ENCODE measurements around the gene REEP3.
"Not testable (repeated sequence)": the region's sequence is repeated elsewhere in the genome, so short reads cannot be mapped to it uniquely, and the experiment has no call there.

The REEP3 gene

DNA sequence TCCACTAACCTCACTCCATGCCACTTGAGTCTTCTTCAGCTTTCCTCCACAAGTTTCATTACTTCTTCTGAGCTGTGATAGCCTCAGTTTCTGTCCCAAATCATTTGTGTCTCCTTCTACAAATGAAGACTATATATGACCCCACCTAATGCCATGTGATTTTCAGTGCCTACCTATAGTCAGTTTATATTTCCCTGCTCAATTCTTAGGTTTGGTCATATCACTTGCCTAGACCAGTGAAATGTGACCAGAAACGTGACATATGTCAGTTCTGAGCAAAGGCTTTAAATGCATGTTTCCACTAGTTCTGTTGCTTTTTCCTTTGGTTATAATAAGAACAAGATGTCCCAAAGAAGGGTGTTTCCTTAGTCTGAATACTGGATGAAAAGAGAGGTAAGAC lies 24.6 kb upstream of the REEP3 start:
- TF ChIP-seq, protein P1, sequence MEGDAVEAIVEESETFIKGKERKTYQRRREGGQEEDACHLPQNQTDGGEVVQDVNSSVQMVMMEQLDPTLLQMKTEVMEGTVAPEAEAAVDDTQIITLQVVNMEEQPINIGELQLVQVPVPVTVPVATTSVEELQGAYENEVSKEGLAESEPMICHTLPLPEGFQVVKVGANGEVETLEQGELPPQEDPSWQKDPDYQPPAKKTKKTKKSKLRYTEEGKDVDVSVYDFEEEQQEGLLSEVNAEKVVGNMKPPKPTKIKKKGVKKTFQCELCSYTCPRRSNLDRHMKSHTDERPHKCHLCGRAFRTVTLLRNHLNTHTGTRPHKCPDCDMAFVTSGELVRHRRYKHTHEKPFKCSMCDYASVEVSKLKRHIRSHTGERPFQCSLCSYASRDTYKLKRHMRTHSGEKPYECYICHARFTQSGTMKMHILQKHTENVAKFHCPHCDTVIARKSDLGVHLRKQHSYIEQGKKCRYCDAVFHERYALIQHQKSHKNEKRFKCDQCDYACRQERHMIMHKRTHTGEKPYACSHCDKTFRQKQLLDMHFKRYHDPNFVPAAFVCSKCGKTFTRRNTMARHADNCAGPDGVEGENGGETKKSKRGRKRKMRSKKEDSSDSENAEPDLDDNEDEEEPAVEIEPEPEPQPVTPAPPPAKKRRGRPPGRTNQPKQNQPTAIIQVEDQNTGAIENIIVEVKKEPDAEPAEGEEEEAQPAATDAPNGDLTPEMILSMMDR (IDR thresholded peaks at IDR 0.05; ENCODE audit: low read depth, low read length, missing control alignments), result no peak
- no peak for DNase-seq (ENCODE audit: low read depth)
- H3K4me3 ChIP-seq (ENCODE audit: low read depth, low read length), result no peak overlapping the region

- H3K4me3 ChIP-seq (ENCODE audit: low read depth, low read length), result no peak overlapping the region
- TF ChIP-seq, protein P1 (IDR thresholded peaks at IDR 0.05; ENCODE audit: low read depth, low read length, missing control alignments), result no peak
- DNase-seq (ENCODE audit: low read depth), result no peak
Observed at GRCh38 chr10:63497321-63497720, 23.9 kb upstream of the REEP3 start.

GRCh38 chr10:63498665-63499064 lies 22.5 kb upstream of the REEP3 start:
- TF ChIP-seq, protein P1 (IDR thresholded peaks at IDR 0.05; ENCODE audit: low read depth, low read length, missing control alignments), result no peak
- no peak for DNase-seq (ENCODE audit: low read depth)
- no peak overlapping the region for H3K4me3 ChIP-seq (ENCODE audit: low read depth, low read length)

DNA sequence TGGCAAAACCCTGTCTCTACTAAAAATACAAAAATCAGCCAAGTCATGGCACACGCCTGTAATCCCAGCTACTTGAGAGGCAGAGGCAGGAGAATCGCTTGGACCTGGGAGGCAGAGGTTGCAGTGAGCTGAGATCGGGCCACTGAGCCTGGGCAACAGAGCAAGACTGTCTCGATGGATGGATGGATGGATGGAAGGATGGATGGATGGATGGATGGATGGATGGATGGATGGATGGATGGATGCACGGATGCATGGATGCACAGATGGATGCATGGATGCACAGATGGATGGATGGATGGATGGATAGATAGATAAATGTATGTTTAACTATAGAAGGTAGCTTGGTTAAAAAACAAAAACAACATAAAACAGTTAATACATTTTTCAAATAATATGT lies 20.6 kb upstream of the REEP3 start:
- H3K4me3 ChIP-seq (ENCODE audit: low read depth, low read length); DNase-seq (ENCODE audit: low read depth): not testable (repeated sequence)

DNA sequence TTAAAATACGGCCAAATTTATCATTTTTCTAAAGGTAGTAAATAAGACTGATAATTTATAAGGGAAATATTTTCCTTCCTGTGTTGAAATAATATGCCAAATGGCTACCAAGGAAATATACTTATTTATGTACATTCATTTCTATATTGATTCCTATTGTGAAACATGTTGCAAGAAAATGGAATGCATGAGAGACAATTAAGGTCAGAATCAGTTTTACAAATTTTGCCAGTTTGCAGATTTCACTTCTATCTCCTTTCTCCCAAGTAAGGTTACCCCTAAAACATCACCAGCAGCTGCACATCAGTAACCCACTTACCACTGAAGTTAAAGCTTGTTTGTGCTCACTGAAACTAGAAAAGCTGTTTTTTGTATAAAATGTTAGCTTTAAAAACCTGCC lies 19.2 kb upstream of the REEP3 start:
- TF ChIP-seq, protein P1 (IDR thresholded peaks at IDR 0.05; ENCODE audit: low read depth, low read length, missing control alignments), result no peak
- H3K4me3 ChIP-seq (ENCODE audit: low read depth, low read length), result no peak overlapping the region
- no peak for DNase-seq (ENCODE audit: low read depth)

DNA sequence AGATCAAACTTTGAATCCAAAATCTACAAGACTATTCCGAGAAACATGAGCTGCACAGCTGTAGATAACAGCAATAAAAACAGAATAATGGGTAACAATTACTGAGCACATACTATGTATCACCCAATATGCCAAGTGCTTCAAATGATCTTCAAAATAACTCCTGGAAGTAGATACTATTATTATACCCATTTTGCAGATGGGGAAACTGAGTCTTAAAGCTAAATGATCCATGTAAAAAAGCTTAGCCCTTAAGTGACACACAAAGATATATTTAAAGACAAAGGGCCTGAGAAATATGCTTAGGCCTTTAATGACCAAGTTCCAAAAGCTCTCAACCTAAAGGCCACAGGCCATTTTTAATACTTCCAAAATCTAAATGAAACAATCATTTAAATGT lies 18.4 kb upstream of the REEP3 start:
- DNase-seq (ENCODE audit: low read depth), result no peak
- TF ChIP-seq, protein P1 (IDR thresholded peaks at IDR 0.05; ENCODE audit: low read depth, low read length, missing control alignments), result no peak
- no peak overlapping the region for H3K4me3 ChIP-seq (ENCODE audit: low read depth, low read length)

DNA sequence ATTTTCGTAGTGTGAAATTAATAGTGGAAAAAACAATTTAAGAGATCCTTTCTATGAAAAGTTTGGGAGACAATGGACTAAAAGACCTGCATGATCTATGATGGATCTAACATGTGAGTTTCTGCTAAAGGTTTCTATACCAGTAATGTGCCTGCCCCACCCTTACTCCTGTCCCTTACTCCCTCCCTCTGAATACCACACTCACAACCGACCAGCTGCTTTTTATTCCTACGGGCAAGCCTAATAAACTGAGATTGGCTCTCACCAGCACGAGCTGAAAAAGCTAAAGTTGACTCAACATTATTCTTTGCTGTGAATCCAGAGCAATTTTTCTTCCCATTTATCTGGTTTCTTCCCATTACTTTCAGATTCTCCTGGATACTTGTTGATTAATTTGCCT lies 17.8 kb upstream of the REEP3 start:
- DNase-seq (ENCODE audit: low read depth), result no peak
- TF ChIP-seq, protein P1 (IDR thresholded peaks at IDR 0.05; ENCODE audit: low read depth, low read length, missing control alignments), result no peak
- H3K4me3 ChIP-seq (ENCODE audit: low read depth, low read length), result no peak overlapping the region

Measured in GM12864 (cell line).